HG03175 (cell line): ENCODE data around the gene TMEM126A.
"Not testable (repeated sequence)": the region's sequence is repeated elsewhere in the genome, so short reads cannot be mapped to it uniquely, and the experiment has no call there.

Experiments
- ATAC-seq: cut with Tn5 transposase; IDR thresholded peaks from one replicate; pipeline ENCODE4 v1.9.1; 2021; ENCODE audit warnings: mild to moderate bottlenecking, moderate library complexity; ENCODE audit not compliant: unreplicated experiment

TMEM126A gene

DNA sequence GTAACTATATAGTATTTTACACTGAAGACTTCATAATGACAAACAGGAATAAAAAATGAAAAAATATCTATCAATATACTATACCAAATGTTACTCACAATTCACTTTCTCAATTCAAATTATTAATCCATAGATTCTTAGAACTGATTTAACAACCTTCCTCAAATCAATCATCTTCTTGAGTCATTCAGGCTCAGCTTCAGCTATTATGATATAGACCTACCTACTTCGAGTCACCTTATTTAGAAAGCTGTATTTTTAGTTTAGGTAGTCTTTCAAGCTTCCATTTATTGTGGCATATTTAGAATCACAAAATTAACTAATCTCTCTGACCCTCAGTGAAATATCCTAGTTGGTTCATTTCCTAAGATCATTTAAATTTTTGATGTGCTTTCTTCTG, 9.0 kb downstream of the TMEM126A start:
- ATAC-seq: no peak

DNA sequence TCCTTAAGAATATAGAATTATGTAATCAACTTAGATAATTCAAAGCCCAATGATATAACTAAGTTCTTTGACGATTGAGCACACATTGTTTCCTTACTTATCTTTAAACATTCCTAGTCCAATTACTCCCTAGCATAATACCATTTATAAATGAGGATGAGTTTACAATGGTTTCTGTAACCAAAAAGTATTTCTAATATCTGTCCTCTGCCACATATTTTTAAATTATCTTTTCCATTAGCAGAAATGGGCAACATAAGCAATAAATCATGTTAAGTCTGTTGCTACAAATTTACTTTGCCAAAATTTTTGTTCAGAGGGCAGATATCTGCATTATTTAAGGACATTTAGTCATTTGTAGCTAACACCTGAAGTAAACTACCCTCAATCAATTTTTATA, 10.4 kb downstream of the TMEM126A start:
- no peak for ATAC-seq

DNA sequence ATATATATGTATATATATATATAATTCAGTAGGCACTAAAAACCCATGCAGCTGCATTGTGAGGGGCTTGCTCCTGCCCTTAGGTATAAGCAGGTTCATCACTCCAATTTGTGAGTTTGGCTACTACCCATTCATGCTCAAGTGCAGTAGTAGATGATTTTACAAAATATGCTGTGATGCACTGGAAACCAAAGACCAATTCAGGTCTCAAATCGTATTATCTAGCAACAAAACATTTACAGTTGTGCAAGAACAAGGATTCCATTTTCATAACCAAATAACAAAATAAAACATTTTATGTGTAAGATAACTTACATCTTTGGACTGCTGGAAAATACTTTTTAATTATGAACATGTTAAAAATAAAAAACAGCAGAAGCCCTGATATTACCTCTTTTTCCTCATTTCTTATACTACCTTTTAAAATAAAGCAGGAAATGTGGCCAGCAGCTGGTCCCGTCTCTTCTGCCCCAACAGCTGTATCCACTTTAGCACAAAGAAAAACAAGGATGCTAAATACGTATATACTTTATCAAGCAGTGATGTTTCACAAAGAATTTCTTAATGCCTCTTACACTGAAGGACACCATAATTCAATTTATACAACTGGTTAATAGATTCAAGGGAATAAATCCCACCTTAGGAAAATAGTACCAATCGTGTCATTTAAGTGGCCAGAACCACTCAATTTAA, 14.4 kb downstream of the TMEM126A start:
- ATAC-seq: no peak

DNA sequence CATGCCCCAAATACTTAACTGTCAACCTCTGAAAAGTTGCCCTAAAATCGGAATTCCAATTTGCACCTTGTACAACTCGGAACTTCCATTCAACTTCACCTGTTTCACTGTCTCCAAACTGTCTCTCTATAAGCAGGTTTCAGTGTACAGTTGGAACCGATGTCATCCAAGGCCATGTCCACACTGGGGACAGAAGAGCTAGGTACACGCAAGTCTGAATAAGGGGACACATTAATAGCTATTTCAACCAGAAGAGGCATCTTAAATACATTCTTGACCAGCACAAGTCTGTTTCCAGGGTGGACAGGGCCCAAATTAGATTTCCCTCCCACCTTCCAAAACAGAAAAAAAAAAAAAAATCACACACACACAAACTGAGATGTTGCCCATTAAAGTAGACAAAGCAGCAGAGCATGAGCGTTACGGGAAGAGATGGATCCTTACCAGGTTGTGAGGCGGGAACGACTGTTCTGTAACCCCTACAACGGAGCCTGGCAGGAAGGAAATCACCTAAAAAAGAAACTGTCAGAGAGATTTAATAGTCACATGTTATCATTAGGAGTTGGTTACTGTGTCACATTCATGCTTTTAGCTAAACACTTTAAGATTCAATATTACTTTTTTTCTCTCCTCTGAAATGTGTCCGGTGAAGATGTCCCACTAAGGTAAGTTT, 15.4 kb downstream of the TMEM126A start:
- no peak for ATAC-seq

DNA sequence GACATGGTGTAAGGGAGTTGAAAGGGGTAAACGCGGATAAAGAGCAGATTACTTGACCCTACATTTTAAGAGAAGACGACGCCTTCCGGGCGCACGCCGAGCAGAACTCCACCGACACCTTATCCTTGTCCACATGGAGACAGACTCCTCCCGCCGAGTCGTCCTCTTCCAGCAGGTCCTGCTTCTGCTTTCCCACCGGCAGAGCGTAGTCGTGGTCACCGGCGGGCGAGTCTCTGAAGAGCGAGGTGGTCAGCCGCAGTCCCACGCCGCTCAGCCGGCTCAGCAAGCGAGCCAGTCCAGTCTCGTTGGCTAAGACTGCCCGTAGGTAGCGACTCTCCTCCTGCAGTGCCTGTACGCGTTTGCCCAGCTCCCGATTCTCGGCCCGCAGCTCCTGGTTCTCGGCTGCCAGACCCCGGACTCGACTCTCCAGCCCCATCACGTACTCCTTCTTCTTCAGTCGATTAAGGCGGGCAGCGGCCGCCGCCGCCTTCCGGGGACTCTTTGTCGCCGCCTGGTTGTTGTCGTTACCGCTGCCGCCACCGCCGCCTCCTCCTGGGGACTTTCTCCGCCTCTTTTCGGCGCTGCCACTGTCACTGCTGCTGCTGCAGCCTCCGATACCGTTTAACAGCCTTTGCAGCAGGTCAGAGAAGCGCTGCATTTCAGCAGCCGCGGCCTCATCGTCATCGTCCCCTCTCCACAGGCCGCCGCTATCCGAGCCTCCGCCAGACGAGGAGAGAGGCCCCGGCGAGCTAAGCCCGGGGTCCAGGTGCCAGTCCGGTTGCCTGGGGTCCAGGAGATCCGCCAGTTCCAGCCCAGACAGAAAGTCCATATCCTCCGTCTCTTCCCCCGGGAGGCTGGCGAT, 16.2 kb downstream of the TMEM126A start:
- ATAC-seq: peak; percentile 74

DNA sequence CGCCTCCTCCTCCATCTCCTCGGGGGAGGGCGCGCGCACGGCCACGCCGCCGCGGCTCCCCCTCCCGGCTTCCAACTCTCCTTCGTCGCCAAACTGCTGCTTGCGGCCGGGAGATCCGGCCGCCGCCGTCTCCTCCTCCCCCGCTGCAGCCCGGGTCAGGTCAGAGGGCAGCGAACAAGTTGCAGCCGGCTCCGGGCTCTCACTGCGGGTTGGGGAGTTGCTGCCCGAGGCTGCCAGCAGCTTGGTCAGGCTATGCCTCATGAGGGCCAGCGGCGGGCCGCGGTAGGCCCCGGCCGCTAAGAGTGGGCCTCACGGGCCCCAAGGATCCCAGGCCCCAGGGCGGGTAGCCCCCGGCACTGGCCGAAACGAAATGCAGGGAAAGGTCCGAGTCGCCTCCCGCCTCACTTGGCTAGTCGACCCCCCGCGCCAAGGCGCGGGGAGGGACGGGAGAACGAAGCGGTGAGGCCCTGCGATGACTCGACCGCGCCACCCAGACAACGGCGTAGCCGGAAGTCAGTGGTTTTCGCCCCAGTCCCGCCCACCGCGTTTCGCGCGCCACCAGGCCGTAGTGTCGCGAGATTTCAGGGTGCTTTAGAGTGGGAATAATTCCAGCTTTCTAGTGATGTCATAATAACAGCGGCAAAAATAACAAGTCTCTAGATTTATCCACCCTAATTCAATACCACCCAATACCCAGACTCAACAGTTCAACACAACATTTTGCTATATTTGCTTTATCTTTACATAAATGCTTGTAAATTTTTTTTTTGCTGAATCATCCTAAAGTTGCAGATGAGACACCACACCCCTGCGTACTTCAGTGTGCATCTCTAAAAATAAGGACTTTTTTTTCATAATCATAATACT, 17.1 kb downstream of the TMEM126A start, which contains the start of gene CREBZF:
CREBZF (minus strand) TSS at position 515 of the 867 bp plus-strand sequence; CDS start at position 261, 254 bp downstream.
- ATAC-seq: peak; percentile 88

DNA sequence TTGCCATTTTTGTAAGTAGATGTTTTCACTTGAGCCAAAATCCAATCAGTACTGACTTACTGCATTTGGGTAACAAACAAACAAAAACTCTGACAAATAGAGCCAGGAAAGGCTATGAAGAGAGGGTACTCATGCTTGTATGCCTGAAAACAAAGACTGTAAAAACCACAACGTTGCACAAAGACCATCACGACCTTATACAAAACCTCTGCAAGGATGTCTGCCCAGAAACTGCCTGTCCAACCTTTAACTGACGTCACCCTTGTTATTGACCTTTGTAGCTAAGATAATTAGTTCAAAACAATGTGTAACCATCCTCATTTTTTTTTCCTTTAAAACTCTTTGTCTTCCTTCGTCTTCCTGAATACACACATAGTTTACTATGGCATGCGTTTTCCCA, 18.0 kb downstream of the TMEM126A start:
- no peak for ATAC-seq

DNA sequence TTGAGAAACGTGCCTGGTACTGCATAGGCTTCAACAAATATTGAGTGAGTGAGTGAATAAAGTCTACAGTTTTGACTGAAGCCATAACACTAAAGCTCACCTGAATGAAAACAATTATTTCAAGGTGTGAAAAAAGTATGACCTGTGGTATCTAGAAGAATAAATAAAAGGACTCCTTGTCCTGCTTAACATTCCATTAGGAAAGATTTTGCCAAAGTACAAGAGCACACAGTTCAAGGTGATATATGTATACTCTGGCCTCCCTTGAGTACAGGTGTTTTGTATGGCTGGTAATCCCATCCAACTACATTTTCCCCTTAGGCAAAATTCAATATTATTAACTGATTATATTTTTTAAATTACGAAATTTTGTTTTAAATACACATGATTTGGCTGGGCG, 18.9 kb downstream of the TMEM126A start:
- ATAC-seq: no peak

DNA sequence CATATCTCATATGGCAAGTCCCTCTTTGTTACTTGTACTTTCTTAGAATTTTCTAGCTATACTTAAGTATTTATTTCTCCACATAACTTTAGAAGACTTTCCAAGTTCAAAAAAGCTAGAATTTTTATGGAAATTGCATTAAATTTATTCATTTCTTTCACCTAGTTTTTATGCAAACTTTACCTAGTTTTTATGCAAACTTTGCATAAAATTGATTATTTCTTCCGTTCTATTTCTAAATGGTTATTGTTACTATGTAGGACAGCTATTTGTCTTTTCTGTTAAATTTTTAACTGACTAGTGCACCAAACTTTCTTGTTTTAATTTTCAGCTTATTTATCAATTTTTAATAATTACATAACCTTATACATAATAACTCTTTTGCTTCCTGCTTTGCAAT, 20.4 kb downstream of the TMEM126A start:
- ATAC-seq: no peak

DNA sequence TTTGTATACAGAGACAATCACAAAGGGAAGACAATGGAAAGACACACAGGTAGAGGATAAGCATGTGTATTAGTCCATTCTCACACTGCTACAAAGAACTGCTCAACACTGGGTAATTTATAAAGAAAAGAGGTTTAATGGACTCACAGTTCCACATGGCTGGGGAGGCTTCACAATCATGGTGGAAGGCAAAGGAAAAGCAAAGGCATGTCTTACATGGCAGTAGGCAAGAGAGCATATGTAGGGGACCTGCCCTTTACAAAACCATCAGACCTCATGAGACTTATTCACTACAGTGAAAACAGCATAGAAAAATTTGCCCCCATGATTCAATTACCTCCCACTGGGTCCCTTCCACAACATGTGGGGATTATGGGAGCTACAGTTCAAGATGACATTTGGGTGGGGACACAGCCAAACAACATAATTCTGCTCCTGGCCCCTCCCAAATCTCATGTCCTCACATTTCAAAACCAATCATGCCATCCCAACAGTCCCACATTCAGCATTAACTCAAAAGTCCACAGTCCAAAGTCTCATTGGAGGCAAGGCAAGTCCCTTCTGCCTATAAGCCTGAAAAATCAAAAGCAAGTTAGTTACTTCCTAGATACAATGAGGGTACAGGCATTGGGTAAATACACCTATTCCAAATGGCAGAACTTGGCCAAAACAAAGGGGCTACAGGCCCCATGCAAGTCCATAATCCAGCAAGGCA, 23.3 kb downstream of the TMEM126A start:
- not testable (repeated sequence) for ATAC-seq

DNA sequence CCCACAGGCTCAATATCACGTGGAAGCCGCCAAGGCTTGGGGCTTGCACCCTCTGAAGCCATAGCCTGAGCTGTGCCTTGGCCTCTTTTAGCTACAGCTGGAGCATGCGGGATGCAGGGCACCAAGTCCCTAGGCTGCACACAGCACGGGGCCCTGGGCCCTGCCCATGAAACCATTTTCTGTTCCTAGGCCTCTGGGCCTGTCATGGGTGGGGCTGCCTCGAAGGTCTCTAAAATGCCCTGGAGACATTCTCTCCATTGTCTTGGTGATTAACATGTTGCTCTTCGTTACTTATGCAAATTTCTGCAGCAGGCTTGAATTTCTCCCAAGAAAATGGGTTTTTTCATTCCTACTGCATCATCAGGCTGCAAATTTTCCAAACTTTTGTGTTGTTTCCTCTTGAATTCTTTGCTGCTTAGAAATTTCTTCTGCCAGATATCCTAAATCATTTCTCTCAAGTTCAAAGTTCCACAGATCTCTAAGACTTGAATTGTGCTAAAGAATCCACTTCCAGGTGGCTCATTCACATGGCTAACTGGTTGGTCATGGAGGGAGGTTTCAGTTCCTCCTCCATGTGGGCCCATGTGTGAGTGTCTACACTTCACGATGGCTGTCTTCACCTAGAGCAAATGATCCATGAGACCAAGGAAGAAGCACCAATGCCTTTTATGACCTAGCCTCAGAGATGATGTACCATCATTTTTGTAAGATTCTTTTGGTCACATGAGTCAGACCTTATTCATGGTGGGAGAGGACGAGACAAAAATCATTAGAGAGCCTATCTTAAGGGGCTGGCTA, 24.5 kb downstream of the TMEM126A start:
- no peak for ATAC-seq

DNA sequence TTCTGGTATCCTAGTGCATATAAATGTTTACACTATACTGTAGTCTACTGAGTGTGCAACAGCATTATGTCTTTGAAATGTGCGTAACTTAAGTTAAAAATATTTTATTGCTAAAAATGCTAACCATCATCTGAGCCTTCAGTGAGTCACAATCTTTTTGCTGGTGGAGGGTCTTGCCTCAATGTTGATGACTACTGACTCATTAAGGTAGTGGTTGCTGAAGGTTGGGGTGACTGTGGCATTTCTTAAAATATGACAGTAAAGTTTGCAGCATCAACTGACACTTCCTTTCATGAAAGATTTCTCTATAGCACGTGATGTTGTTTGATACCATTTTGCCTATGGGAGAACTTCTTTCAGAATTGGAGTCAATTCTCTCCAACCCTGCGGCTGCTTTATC, 25.6 kb downstream of the TMEM126A start:
- no peak for ATAC-seq

DNA sequence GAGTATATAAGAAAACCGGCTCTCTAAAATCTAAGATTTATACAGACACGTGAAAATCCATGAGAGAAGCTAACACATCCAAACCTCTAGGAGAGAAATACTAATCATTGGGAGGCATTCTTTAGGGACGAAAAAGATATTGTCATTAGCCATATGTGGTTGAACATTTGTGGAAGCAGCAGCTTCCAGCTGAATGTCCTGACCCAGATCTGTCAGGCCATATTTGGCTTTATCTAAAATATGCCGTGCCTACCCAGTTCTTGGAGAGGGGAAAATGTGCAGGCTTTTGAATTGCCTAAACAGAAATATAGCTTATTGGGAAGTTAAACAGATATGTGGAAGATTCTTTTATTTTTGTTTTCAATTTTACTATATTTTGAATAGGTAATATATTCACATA, 31.8 kb downstream of the TMEM126A start:
- ATAC-seq: no peak

DNA sequence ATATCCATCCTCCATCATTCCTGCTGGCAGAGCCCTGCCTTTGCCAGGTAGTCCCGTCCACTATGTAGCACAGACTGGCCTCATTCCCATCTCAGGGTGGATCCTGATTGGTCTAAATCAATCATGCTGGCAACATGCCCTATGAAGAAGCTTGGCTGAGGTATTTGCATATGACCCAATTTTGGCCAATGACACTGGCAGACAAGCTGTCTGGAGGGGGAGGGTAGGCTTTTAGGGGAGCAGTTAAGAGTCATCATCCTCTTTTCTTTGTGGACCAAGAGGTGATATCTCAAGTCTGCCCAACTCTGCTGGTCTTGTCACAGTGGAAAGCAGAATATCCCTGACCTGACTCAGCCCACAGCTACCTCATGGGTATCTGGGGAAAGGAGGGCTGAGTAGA, 33.1 kb downstream of the TMEM126A start:
- ATAC-seq: no peak

DNA sequence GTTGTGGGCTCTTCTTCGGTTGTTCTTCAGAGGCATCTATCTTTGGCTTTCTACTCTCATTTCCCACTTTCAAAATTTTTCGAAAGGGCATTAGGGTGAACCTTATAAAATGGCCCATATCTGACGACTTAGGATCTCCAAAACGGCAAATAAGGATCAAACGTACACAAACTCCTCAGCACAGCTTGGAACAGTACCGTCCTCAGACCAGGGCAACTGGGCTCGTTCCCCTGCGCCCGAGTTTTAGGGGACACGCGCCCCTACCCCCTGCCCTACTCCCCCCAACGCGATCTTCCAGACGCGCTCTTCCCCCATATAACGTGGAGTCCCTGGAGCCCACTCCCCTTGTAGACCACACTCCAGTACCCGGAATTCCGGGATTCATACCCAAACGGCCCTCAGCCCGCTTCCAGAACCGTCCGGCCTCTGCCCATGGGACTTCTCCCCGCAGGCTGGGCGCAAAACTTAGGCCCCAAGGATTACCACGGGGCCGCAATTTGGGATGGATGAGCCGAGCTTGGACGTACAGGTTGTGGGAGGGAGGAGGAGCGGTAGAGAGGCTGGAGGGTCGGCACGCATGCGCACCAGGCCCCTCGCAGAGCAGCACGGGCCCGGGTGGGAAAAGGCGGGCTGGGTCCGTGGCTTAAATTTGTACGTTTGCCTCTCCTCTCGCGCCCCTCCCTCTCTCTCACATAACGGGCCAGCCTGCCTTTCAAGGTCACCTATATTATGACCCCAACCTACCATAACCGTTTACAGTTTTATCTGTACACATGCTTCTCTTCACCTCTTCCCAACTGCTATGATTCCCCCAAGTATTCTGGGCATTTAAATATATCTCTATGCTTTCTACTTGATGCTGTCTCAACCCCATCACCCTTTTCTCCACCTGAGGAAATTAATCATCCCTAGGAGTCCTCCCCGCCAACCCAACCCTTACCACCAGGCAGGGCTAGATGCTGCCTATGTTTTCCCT, 34.9 kb downstream of the TMEM126A start:
- ATAC-seq: peak; percentile 76

DNA sequence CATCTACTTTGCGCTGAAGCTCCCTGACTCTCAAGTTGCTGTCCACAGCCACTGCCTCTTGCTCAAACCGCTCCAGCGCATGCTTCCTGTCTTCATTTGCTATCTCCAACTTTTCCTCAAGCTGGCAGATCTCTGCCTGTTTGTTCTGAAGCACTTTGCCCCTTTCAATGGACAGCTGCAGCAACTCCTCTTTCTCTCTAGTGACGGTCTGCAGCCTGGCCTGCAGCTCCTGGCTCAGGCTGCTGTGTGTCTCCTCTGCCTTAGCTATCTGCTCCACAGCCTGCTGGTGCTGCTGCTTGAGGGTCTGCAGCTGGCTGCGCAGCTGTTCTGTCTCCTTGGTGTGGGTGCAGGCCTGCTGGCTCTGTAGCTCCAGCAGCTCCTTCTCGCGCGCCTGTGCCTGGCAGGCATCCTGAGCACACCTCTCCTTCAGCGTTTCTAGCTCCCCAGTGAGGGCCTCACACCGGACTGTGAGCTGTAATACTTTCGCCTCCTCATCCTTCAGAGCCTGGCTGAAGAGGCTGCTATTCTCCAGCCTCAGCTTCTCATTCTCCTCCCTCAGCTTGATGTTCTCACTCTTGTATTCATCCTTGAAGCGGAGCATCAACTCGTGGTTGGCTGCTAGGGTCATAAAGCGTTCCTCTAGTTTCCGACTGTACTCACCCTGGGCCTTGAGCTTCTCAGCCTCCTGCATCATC, 37.5 kb downstream of the TMEM126A start:
- ATAC-seq: no peak

DNA sequence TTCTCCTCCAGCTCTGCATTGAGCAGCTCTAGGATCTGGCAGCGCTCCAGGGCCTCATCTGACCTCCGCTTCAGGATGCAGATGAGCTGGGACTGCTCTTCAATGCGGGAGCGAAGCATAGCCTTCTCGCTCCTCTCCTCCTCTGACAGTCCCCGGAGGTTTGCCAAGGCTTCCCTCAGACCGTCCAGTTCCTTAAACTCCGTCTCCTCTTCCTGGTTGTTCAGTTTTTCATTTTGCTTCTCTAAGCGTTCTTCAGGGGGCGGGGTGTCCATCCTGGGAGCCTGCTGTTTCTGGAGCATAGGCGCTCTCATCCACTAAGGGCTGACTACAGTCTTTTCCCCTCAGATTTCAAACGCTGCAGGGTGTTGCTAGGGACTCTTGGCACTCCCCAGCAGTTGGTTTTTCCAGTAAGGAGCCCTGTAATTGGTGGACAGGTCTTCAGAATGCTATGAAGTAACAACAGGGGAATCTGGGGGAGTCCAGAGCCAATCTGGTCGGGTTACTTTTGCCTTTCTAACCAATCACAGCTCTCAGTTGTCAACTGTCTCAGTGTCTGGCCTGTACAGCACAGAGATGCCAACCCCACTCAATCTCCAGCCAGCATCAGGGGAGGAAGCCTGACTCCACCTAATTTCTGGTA, 38.2 kb downstream of the TMEM126A start, which contains the start of gene CCDC89:
CCDC89 (minus strand) TSS at position 376 of the 640 bp plus-strand sequence; CDS start at position 311, 65 bp downstream.
- ATAC-seq: no peak
